Transverse colon (tissue), 4 donors: Measurements from ENCODE around the gene EYS. TPM values are rescaled to one million over a fixed set of nuclear protein-coding genes. Genes with fewer than 3 reads are reported as not detected.

Experiments
- DNase-seq: peaks from one replicate; pipeline ENCODE4 v3.0.0-alpha.2; 2019
- H3K27ac ChIP-seq, 4 donors: fragments of 200-600 bp; sonication (generic); 2 replicates each; pipeline ENCODE4 v1.5.1; 2016 to 2018; ENCODE audit warnings: inconsistent platforms in 4 of 4
- H3K27me3 ChIP-seq: fragments of 200-600 bp; sonication (generic); 2 replicates; pipeline ENCODE4 v1.5.1; 2017; ENCODE audit warnings: inconsistent platforms
- H3K36me3 ChIP-seq, 4 donors: fragments of 200-600 bp; sonication (generic); 2 replicates each; pipeline ENCODE4 v1.5.1; 2017 to 2019; ENCODE audit warnings: inconsistent platforms in 4 of 4
- H3K4me1 ChIP-seq, 4 donors: fragments of 200-600 bp; sonication (generic); 2 replicates each; pipeline ENCODE4 v1.5.1; 2017 to 2020; ENCODE audit warnings: inconsistent platforms in 4 of 4
- H3K4me3 ChIP-seq, 4 donors: fragments of 200-600 bp; sonication (generic); 1 replicate in 1 of 4; 2 replicates in 3 of 4; pipeline versions ENCODE4 v1.5.1 to v1.6.1; 2017 to 2019; ENCODE audit warnings: inconsistent platforms in 4 of 4
- H3K9me3 ChIP-seq, 2 donors: fragments of 200-600 bp; sonication (generic); 2 replicates each; pipeline ENCODE4 v1.5.1; 2017 to 2019; ENCODE audit warnings: inconsistent platforms in 2 of 2
- CTCF ChIP-seq, 5 experiments: fragments of 200-600 bp in 3 of 5; fragments of 450-650 bp in 2 of 5; sonication (generic) in 3 of 5; IDR thresholded peaks; 1 replicate in 2 of 5; 2 replicates in 3 of 5; pipeline ENCODE4 v1.5.1; 2016 to 2017; ENCODE audit warnings: antibody characterized with exemption in 5 of 5, inconsistent platforms in 3 of 5, mild to moderate bottlenecking in 2 of 5, moderate library complexity in 1 of 5
- EP300 ChIP-seq: sonication (generic); formaldehyde crosslinking; IDR thresholded peaks from one replicate; pipeline ENCODE4 v1.6.1; 2017; ENCODE audit warnings: antibody characterized with exemption, low read depth
- POLR2A ChIP-seq: fragments of 450-650 bp; IDR thresholded peaks from one replicate; pipeline ENCODE4 v1.6.1; 2016; ENCODE audit warnings: antibody characterized with exemption, mild to moderate bottlenecking, moderate library complexity
- POLR2AphosphoS5 ChIP-seq, 3 donors: sonication (generic); formaldehyde crosslinking; IDR thresholded peaks; one replicate each; pipeline ENCODE4 v1.6.1; 2016; ENCODE audit warnings: antibody characterized with exemption in 3 of 3
- WGBS, 2 donors: methylation state at CpG; one replicate each; pipeline ENCODE4 v1.1.5; 2018; ENCODE audit warnings: low coverage in 1 of 2; 5-methylcytosine and 5-hydroxymethylcytosine counted together
- in situ Hi-C, 4 donors: fragments of 200-750 bp; cut with MboI; loops; one replicate each; pipeline versions ENCODE4 v1.15.0 to v1.15.1; 2017; ENCODE audit warnings: low sequenced_read_pairs in 3 of 4, low pct_ligation_motif_present in 1 of 4, low pct_unique_long_range_greater_than_20kb in 1 of 4
- intact Hi-C: fragments of 100-400 bp; cut with DNase I; formaldehyde crosslinking; loops from one replicate; pipeline ENCODE4 v1.15.1; 2023; ENCODE audit warnings: low total_unique reads
- total RNA-seq, 4 donors: library from RNA; depleted of rRNA; stranded (reverse); fragments of >200 nt; gene quantifications; one replicate each; pipeline ENCODE4 v1.1.0, GENCODE V29; 2016

Gene EYS
- total RNA-seq, 4 donors from 2014 or later, result 0.41 TPM; not detected in 3

DNA sequence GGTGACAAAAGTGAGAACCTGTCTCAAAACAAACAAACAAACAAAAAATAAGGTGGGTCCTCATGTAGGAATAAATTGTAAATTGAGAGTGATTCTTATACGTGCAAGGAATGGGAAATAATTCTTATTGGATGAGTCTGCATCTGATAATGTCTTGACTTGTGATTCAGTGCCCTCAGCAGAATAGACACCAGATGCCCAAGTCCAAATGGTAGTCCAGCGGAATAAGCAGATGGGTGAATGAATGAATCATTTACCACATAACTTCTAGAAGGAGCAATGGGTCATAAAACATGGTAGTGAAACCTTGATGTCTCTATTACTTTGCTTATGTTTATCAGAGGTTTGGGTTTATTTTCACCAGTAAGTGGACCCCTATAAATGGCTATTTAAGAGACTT lies 1323.7 kb downstream of the EYS start:
- TF ChIP-seq CTCF (IDR thresholded peaks at IDR 0.05) (no peak), POLR2A (no peak), POLR2AphosphoS5 (IDR thresholded peaks at IDR 0.05) (no peak), EP300 (no peak)
- Histone ChIP-seq H3K4me3 (no peak overlapping the region), H3K27me3 (no peaks in the 10 kb centered on the region), H3K36me3 (no peaks in the 10 kb centered on the region), H3K27ac (no peak overlapping the region), H3K4me1 (no peaks in the 10 kb centered on the region), H3K9me3 (no peaks in the 10 kb centered on the region)
- WGBS, 2 donors, result 42 to 43% methylated on average over 2 of the region's 2 CpGs
- no peak for DNase-seq
- intact Hi-C loops (no loop called here), in situ Hi-C loops (no loop called here)

- no peak overlapping the region for H3K27ac ChIP-seq
- 80 to 81% methylated on average over 4 to 5 of the region's 5 CpGs for whole genome bisulfite sequencing, 2 donors
- H3K4me1 ChIP-seq, result no peaks in the 10 kb centered on the region
- H3K27me3 ChIP-seq, result no peaks in the 10 kb centered on the region
- in situ Hi-C loops (no loop called here), intact Hi-C loops (no loop called here)
- no peaks in the 10 kb centered on the region for H3K9me3 ChIP-seq
- TF ChIP-seq POLR2AphosphoS5 (IDR thresholded peaks at IDR 0.05) (no peak), EP300 (no peak), CTCF (IDR thresholded peaks at IDR 0.05) (no peak), POLR2A (no peak)
- DNase-seq, result no peak
- no peak overlapping the region for H3K4me3 ChIP-seq
- no peaks in the 10 kb centered on the region for H3K36me3 ChIP-seq
Observed at GRCh38 chr6:64376394-64376793, 1330.6 kb downstream of the EYS start.

- Histone ChIP-seq H3K4me3 (no peak overlapping the region), H3K36me3 (no peaks in the 10 kb centered on the region), H3K9me3 (no peaks in the 10 kb centered on the region), H3K27ac (no peak overlapping the region), H3K4me1 (no peaks in the 10 kb centered on the region), H3K27me3 (no peaks in the 10 kb centered on the region)
- in situ Hi-C loops, result no loop called here
- DNase-seq, result no peak
- TF ChIP-seq POLR2AphosphoS5 (IDR thresholded peaks at IDR 0.05) (no peak), CTCF (IDR thresholded peaks at IDR 0.05) (no peak), EP300 (no peak), POLR2A (no peak)
- 61 to 82% methylated on average over 1 of the region's 1 CpG for WGBS, 2 donors
- intact Hi-C loops, result no loop called here
Observed at GRCh38 chr6:64357430-64357829, 1349.6 kb downstream of the EYS start.

GRCh38 chr6:64347411-64347810 lies 1359.6 kb downstream of the EYS start:
- intact Hi-C loops, result no loop called here
- in situ Hi-C loops, result loop anchor here in 2 of 4 donors (25.0 kb wide), 1 partner anchor 335 kb away; no protein-coding TSS in a partner anchor
- H3K9me3 ChIP-seq, result no peaks in the 10 kb centered on the region
- WGBS, 2 donors, result 91 to 98% methylated on average over 1 of the region's 1 CpG
- H3K27ac ChIP-seq, result no peak overlapping the region
- no peaks in the 10 kb centered on the region for H3K4me1 ChIP-seq
- no peak for DNase-seq
- H3K36me3 ChIP-seq, result no peaks in the 10 kb centered on the region
- H3K4me3 ChIP-seq, result no peak overlapping the region
- TF ChIP-seq CTCF (IDR thresholded peaks at IDR 0.05) (no peak), POLR2A (no peak), POLR2AphosphoS5 (IDR thresholded peaks at IDR 0.05) (no peak), EP300 (no peak)
- no peaks in the 10 kb centered on the region for H3K27me3 ChIP-seq
